ENCODE measurements around the gene CNIH2. TPM values are rescaled to one million over a fixed set of nuclear protein-coding genes. Genes with fewer than 3 reads are reported as not detected.
"Not testable (repeated sequence)": the region's sequence is repeated elsewhere in the genome, so short reads cannot be mapped to it uniquely, and the experiment has no call there.

CNIH2 gene
- total RNA-seq, 1 donor from 2014 or later = 12.2 TPM

GRCh38 chr11:66309475-66309874, 31.5 kb downstream of the CNIH2 start:
- Mint-ChIP-seq H3K27me3 (ENCODE audit: low read depth, unreplicated experiment) (peaks cover 16% of the 10 kb centered on the region), H3K36me3 (ENCODE audit: low read depth, unreplicated experiment) (no peaks in the 10 kb centered on the region), H3K4me3 (ENCODE audit: unreplicated experiment) (no peak overlapping the region), H3K4me1 (ENCODE audit: low read depth, unreplicated experiment) (peaks cover 11% of the 10 kb centered on the region), H3K9me3 (ENCODE audit: unreplicated experiment) (no peaks in the 10 kb centered on the region), H3K27ac (ENCODE audit: unreplicated experiment) (no peak overlapping the region)
- Histone ChIP-seq H3K27me3 (ENCODE audit: insufficient read depth, low read length) (no peaks in the 10 kb centered on the region), H4K20me1 (ENCODE audit: insufficient read depth, low read length) (peaks cover under 1% of the 10 kb centered on the region), H3K9ac (ENCODE audit: low read length) (no peak overlapping the region), H2AFZ (ENCODE audit: low read depth, low read length) (no peak overlapping the region), H3K4me2 (ENCODE audit: low read length) (no peak overlapping the region), H3K4me1 (ENCODE audit: insufficient read depth, low read length) (peaks cover 23% of the 10 kb centered on the region), H3K79me2 (ENCODE audit: insufficient read depth, low read length) (peaks cover 8% of the 10 kb centered on the region), H3K9me3 (ENCODE audit: insufficient read depth, low read depth, low read length) (no peaks in the 10 kb centered on the region), H3K36me3 (ENCODE audit: insufficient read depth, low read length) (no peaks in the 10 kb centered on the region), H3K4me3 (ENCODE audit: insufficient read depth, low read depth, low read length) (no peak overlapping the region), H3K27ac (ENCODE audit: low read depth, low read length) (no peak overlapping the region)
- no peak for FAIRE-seq
- no peak for DNase-seq (ENCODE audit: low read depth)
- TF ChIP-seq, protein P1, sequence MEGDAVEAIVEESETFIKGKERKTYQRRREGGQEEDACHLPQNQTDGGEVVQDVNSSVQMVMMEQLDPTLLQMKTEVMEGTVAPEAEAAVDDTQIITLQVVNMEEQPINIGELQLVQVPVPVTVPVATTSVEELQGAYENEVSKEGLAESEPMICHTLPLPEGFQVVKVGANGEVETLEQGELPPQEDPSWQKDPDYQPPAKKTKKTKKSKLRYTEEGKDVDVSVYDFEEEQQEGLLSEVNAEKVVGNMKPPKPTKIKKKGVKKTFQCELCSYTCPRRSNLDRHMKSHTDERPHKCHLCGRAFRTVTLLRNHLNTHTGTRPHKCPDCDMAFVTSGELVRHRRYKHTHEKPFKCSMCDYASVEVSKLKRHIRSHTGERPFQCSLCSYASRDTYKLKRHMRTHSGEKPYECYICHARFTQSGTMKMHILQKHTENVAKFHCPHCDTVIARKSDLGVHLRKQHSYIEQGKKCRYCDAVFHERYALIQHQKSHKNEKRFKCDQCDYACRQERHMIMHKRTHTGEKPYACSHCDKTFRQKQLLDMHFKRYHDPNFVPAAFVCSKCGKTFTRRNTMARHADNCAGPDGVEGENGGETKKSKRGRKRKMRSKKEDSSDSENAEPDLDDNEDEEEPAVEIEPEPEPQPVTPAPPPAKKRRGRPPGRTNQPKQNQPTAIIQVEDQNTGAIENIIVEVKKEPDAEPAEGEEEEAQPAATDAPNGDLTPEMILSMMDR (IDR thresholded peaks at IDR 0.05; ENCODE audit: insufficient read depth, low read depth, low read length) = no peak
- TF ChIP-seq EZH2 (IDR thresholded peaks at IDR 0.05; ENCODE audit: insufficient read depth, low read length) = no peak

DNA sequence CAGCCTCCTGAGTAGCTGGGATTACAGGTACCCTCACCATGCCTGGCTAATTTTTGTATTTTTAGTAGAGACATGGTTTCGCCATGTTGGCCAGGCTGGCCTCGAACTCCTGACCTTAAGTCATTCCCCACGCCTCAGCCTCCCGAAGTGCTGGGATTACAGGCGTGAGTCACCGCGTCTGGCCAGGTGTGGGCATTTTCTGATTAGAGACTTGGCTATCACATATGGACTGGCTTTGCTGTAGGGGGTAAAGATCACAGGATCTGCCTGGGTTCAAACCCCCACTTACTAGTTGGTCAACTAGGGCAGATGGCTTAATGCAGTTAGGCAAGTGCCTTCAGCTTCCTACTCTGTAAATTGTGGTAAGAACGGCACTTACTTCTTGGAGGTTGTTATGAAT, 32.3 kb downstream of the CNIH2 start:
- peak overlapping the region; percentile 18 for H3K27ac Mint-ChIP-seq (ENCODE audit: unreplicated experiment)
- H3K27me3 Mint-ChIP-seq (ENCODE audit: low read depth, unreplicated experiment) = peaks cover 16% of the 10 kb centered on the region

GRCh38 chr11:66310803-66311440, 32.9 kb downstream of the CNIH2 start:
- FAIRE-seq; H3K9me3 ChIP-seq (ENCODE audit: insufficient read depth, low read depth, low read length); H3K27me3 ChIP-seq (ENCODE audit: insufficient read depth, low read length); H3K9ac ChIP-seq (ENCODE audit: low read length); DNase-seq (ENCODE audit: low read depth); H3K36me3 ChIP-seq (ENCODE audit: insufficient read depth, low read length); H3K36me3 Mint-ChIP-seq (ENCODE audit: low read depth, unreplicated experiment); H3K9me3 Mint-ChIP-seq (ENCODE audit: unreplicated experiment); H3K27ac ChIP-seq (ENCODE audit: low read depth, low read length); H3K4me3 ChIP-seq (ENCODE audit: insufficient read depth, low read depth, low read length); H3K4me2 ChIP-seq (ENCODE audit: low read length); H2AFZ ChIP-seq (ENCODE audit: low read depth, low read length): not testable (repeated sequence)
- Mint-ChIP-seq H3K27ac (ENCODE audit: unreplicated experiment) (peak overlapping the region; percentile 18), H3K27me3 (ENCODE audit: low read depth, unreplicated experiment) (peaks cover 18% of the 10 kb centered on the region), H3K4me1 (ENCODE audit: low read depth, unreplicated experiment) (peaks cover 16% of the 10 kb centered on the region), H3K4me3 (ENCODE audit: unreplicated experiment) (peak overlapping the region; percentile 60)
- peaks cover 27% of the 10 kb centered on the region for H3K4me1 ChIP-seq (ENCODE audit: insufficient read depth, low read length)
- peaks cover 23% of the 10 kb centered on the region for H3K79me2 ChIP-seq (ENCODE audit: insufficient read depth, low read length)
- peaks cover 13% of the 10 kb centered on the region for H4K20me1 ChIP-seq (ENCODE audit: insufficient read depth, low read length)

More for the DNA sequence above, 32.3 kb downstream of the CNIH2 start:
- no peaks in the 10 kb centered on the region for H3K9me3 ChIP-seq (ENCODE audit: insufficient read depth, low read depth, low read length)
- Mint-ChIP-seq H3K36me3 (ENCODE audit: low read depth, unreplicated experiment) (no peaks in the 10 kb centered on the region), H3K4me1 (ENCODE audit: low read depth, unreplicated experiment) (peaks cover 14% of the 10 kb centered on the region), H3K9me3 (ENCODE audit: unreplicated experiment) (no peaks in the 10 kb centered on the region), H3K4me3 (ENCODE audit: unreplicated experiment) (no peak overlapping the region)
- no peak overlapping the region for H3K9ac ChIP-seq (ENCODE audit: low read length)
- H3K4me2 ChIP-seq (ENCODE audit: low read length) = no peak overlapping the region
- H4K20me1 ChIP-seq (ENCODE audit: insufficient read depth, low read length) = peaks cover 7% of the 10 kb centered on the region
- no peak overlapping the region for H2AFZ ChIP-seq (ENCODE audit: low read depth, low read length)
- peaks cover 25% of the 10 kb centered on the region for H3K4me1 ChIP-seq (ENCODE audit: insufficient read depth, low read length)
- DNase-seq (ENCODE audit: low read depth) (no peak), FAIRE-seq (no peak)
- H3K27me3 ChIP-seq (ENCODE audit: insufficient read depth, low read length) = no peaks in the 10 kb centered on the region
- peaks cover 17% of the 10 kb centered on the region for H3K79me2 ChIP-seq (ENCODE audit: insufficient read depth, low read length)
- H3K36me3 ChIP-seq (ENCODE audit: insufficient read depth, low read length) = no peaks in the 10 kb centered on the region
- no peak overlapping the region for H3K4me3 ChIP-seq (ENCODE audit: insufficient read depth, low read depth, low read length)
- TF ChIP-seq EZH2 (IDR thresholded peaks at IDR 0.05; ENCODE audit: insufficient read depth, low read length) = no peak
- TF ChIP-seq, protein P1 (IDR thresholded peaks at IDR 0.05; ENCODE audit: insufficient read depth, low read depth, low read length) = no peak
- H3K27ac ChIP-seq (ENCODE audit: low read depth, low read length) = no peak overlapping the region
